Stomach (tissue), 9 donors: ENCODE results near the gene IGFN1. TPM values are rescaled to one million over a fixed set of nuclear protein-coding genes. Genes with fewer than 3 reads are reported as not detected.

ENCODE experiments used
- DNase-seq, 2 donors: peaks; one replicate each; pipeline versions ENCODE4 v3.0.0 to v3.0.0-alpha.2; 2013 to 2019
- H3K27ac ChIP-seq, 5 donors: fragments of 200-600 bp in 4 of 5; sonication (generic) in 4 of 5; one replicate each; pipeline ENCODE4 v1.5.1; 2013 to 2019; ENCODE audit warnings: mild to moderate bottlenecking in 1 of 5, moderate library complexity in 1 of 5
- H3K27me3 ChIP-seq, 3 donors: fragments of 200-600 bp; sonication (generic); one replicate each; pipeline ENCODE4 v1.5.1; 2017 to 2019; ENCODE audit warnings: mixed run types in 1 of 3
- H3K36me3 ChIP-seq, 4 donors: fragments of 200-600 bp; sonication (generic); 1 replicate in 3 of 4; 2 replicates in 1 of 4; pipeline ENCODE4 v1.5.1; 2016 to 2019
- H3K4me1 ChIP-seq, 4 donors: fragments of 200-600 bp; sonication (generic); one replicate each; pipeline ENCODE4 v1.5.1; 2016 to 2019
- H3K4me3 ChIP-seq, 4 donors: fragments of 200-600 bp; sonication (generic) in 3 of 4; one replicate each; pipeline ENCODE4 v1.5.1; 2016 to 2019; ENCODE audit warnings: mild to moderate bottlenecking in 1 of 4
- H3K9me3 ChIP-seq, 4 donors: fragments of 200-600 bp; sonication (generic); one replicate each; pipeline ENCODE4 v1.5.1; 2016 to 2019
- CTCF ChIP-seq, 7 experiments: fragments of 450-650 bp in 4 of 7; fragments of 200-600 bp in 3 of 7; sonication (generic) in 3 of 7; IDR thresholded peaks; one replicate each; pipeline ENCODE4 v1.5.1; 2016 to 2019; ENCODE audit warnings: antibody characterized with exemption in 7 of 7, control low read depth in 2 of 7, mild to moderate bottlenecking in 1 of 7
- EP300 ChIP-seq: sonication (generic); formaldehyde crosslinking; IDR thresholded peaks from one replicate; pipeline ENCODE4 v1.6.1; 2017; ENCODE audit warnings: antibody characterized with exemption
- POLR2A ChIP-seq, 4 donors: fragments of 450-650 bp; IDR thresholded peaks; one replicate each; pipeline ENCODE4 v1.6.1; 2016; ENCODE audit warnings: antibody characterized with exemption in 4 of 4, control low read depth in 2 of 4, mild to moderate bottlenecking in 1 of 4, moderate library complexity in 1 of 4
- POLR2AphosphoS5 ChIP-seq, 3 donors: sonication (generic); formaldehyde crosslinking; IDR thresholded peaks; one replicate each; pipeline ENCODE4 v1.6.1; 2016; ENCODE audit warnings: antibody characterized with exemption in 3 of 3
- WGBS, 5 donors: extraction: QIAGEN DNeasy Blood & Tissue Kit in 3 of 5; methylation state at CpG; one replicate each; pipeline versions ENCODE4 v1.1.5 to v1.1.7; 2013 to 2018; 5-methylcytosine and 5-hydroxymethylcytosine counted together
- intact Hi-C: fragments of 100-400 bp; cut with DNase I; formaldehyde crosslinking; loops from one replicate; pipeline ENCODE4 v1.15.1; 2023; ENCODE audit warnings: low total_unique reads
- polyA plus RNA-seq, 3 donors: library from polyadenylated mRNA; stranded (reverse); fragments of 200-250 nt; gene quantifications; one replicate each; pipeline ENCODE4 v1.2.3, GENCODE V29; 2013
- total RNA-seq, 5 donors: library from RNA; depleted of rRNA; stranded (reverse); fragments of >200 nt; gene quantifications; one replicate each; pipeline versions ENCODE4 v1.1.0 to v1.2.3, GENCODE V29; 2014 to 2016
- donor health status: healthy with polysubstance abuse.
- donor health status: Bipolar disorder and iron deficiency.
- donor health status: healthy.

IGFN1 gene
- total and polyA plus RNA-seq, 8 donors: under 0.01 to 0.55 (median 0.05) TPM; not detected in 3

GRCh38 chr1:201171063-201172036 lies 19.3 kb upstream of the IGFN1 start:
- no peaks in the 10 kb centered on the region for H3K9me3 ChIP-seq
- peaks cover 4 to 20% (median 16%) of the 10 kb centered on the region in 4 donors for H3K4me1 ChIP-seq
- 5 to 16% (median 6%) methylated on average over 14 to 48 of the region's 48 CpGs for WGBS, 5 donors
- no peaks in the 10 kb centered on the region for H3K36me3 ChIP-seq
- intact Hi-C loops: no loop called here
- H3K4me3 ChIP-seq: peak overlapping the region; percentile 55 to 70 (median 64)
- no peaks in the 10 kb centered on the region for H3K27me3 ChIP-seq
- TF ChIP-seq EP300: no peak
- TF ChIP-seq CTCF (IDR thresholded peaks at IDR 0.05): peak in 3 of 7 experiments; percentile 4 to 35 (median 32)
- H3K27ac ChIP-seq: peak overlapping the region; percentile 90 to 97 (median 96)
- DNase-seq: peak; percentile 31 to 86

DNA sequence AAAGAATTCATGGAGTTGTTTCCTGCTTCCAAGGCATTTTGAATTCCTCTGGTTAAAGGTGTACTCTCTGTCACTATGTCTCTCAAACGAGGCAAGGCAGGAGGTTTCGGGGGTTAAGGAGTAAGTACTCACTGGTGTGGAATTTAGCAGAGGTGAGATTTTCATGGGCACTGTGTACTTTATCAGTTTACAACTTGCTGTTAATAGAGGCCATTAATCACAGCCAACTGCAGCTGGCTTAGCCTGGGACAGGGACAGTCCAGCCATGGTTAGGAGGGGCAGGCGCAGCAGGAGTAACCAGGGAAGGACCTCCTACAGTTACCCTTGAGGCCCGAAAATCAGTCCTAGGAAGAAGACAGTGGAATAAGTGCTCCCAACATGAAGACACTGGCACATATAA lies 18.3 kb upstream of the IGFN1 start:
- no peak overlapping the region for H3K4me3 ChIP-seq
- H3K9me3 ChIP-seq: no peaks in the 10 kb centered on the region
- no peaks in the 10 kb centered on the region for H3K36me3 ChIP-seq
- H3K27me3 ChIP-seq: peaks cover 0 to 9% (median 0%) of the 10 kb centered on the region in 3 donors
- intact Hi-C loops: no loop called here
- peak in 1 of 2 donors; percentile 65 for DNase-seq
- TF ChIP-seq CTCF (IDR thresholded peaks at IDR 0.05) (no peak), EP300 (no peak), POLR2AphosphoS5 (IDR thresholded peaks at IDR 0.05) (no peak), POLR2A (IDR thresholded peaks at IDR 0.05) (no peak)
- H3K4me1 ChIP-seq: peaks cover 4 to 17% (median 14%) of the 10 kb centered on the region in 4 donors
- peak overlapping the region in 1 of 5 donors; percentile 96 for H3K27ac ChIP-seq
- 66 to 87% (median 75%) methylated on average over 4 of the region's 4 CpGs for WGBS, 5 donors

GRCh38 chr1:201172999-201173610 lies 17.5 kb upstream of the IGFN1 start:
- Histone ChIP-seq H3K4me1 (peaks cover 4 to 17% (median 14%) of the 10 kb centered on the region in 4 donors), H3K36me3 (no peaks in the 10 kb centered on the region), H3K9me3 (no peaks in the 10 kb centered on the region), H3K27me3 (peaks cover 0 to 9% (median 0%) of the 10 kb centered on the region in 3 donors), H3K27ac (no peak overlapping the region), H3K4me3 (no peak overlapping the region)
- TF ChIP-seq EP300: no peak
- WGBS, 5 donors: 71 to 96% (median 88%) methylated on average over 4 of the region's 4 CpGs
- DNase-seq: no peak
- intact Hi-C loops: no loop called here

GRCh38 chr1:201173736-201174135 lies 16.9 kb upstream of the IGFN1 start:
- 23 to 72% (median 55%) methylated on average over 1 of the region's 1 CpG for WGBS, 5 donors
- Histone ChIP-seq H3K27me3 (peaks cover 0 to 9% (median 0%) of the 10 kb centered on the region in 3 donors), H3K4me3 (no peak overlapping the region), H3K4me1 (peaks cover 4 to 17% (median 14%) of the 10 kb centered on the region in 4 donors), H3K36me3 (no peaks in the 10 kb centered on the region), H3K27ac (no peak overlapping the region), H3K9me3 (no peaks in the 10 kb centered on the region)
- no peak for DNase-seq
- TF ChIP-seq CTCF (IDR thresholded peaks at IDR 0.05) (no peak), POLR2A (IDR thresholded peaks at IDR 0.05) (no peak), EP300 (no peak), POLR2AphosphoS5 (IDR thresholded peaks at IDR 0.05) (no peak)
- intact Hi-C loops: no loop called here
